OCI-LY1 (cell line): ENCODE measurements around the gene TBCD.

Experiments used
- H2AFZ ChIP-seq: fragments of 200-600 bp; sonication (generic), shearing (Covaris generic); 2 replicates; pipeline ENCODE4 v1.6.0; 2014; ENCODE audit warnings: antibody characterized with exemption, mild to moderate bottlenecking, low read length
- H3F3A ChIP-seq: fragments of 200-600 bp; sonication (generic), shearing (Covaris generic); 2 replicates; pipeline ENCODE4 v1.6.0; 2014; ENCODE audit warnings: mild to moderate bottlenecking, antibody characterized with exemption, low read length, moderate library complexity; ENCODE audit not compliant: insufficient read depth
- H3K27ac ChIP-seq: fragments of 200-600 bp; sonication (generic); 2 replicates; pipeline ENCODE4 v1.5.1; 2014; ENCODE audit warnings: low read length, mixed run types, mild to moderate bottlenecking, low read depth; ENCODE audit not compliant: poor library complexity, severe bottlenecking
- H3K27me3 ChIP-seq: fragments of 200-600 bp; sonication (generic); 2 replicates; pipeline ENCODE4 v1.6.0; 2014; ENCODE audit warnings: antibody characterized with exemption, mild to moderate bottlenecking, low read length, moderate library complexity; ENCODE audit not compliant: insufficient read depth
- H3K36me3 ChIP-seq: fragments of 200-600 bp; sonication (generic); 2 replicates; pipeline ENCODE4 v1.6.1; 2014; ENCODE audit warnings: mild to moderate bottlenecking, antibody characterized with exemption, low read length, moderate library complexity, mixed read lengths; ENCODE audit not compliant: insufficient read depth
- H3K4me1 ChIP-seq: fragments of 200-600 bp; sonication (generic); 2 replicates; pipeline ENCODE4 v1.5.1; 2014; ENCODE audit warnings: mild to moderate bottlenecking, low read length, moderate library complexity; ENCODE audit not compliant: insufficient read depth, severe bottlenecking
- H3K4me2 ChIP-seq: fragments of 200-600 bp; sonication (generic), shearing (Covaris generic); 2 replicates; pipeline ENCODE4 v1.6.1; 2014; ENCODE audit warnings: low read length
- H3K4me3 ChIP-seq: fragments of 200-600 bp; sonication (generic); 2 replicates; pipeline ENCODE4 v1.5.1; 2014; ENCODE audit warnings: low read length, low read depth, mild to moderate bottlenecking, mixed read lengths; ENCODE audit not compliant: poor library complexity, severe bottlenecking
- H3K79me2 ChIP-seq: fragments of 200-600 bp; shearing (Covaris generic); 2 replicates; pipeline ENCODE4 v1.6.1; 2016; ENCODE audit warnings: mixed run types, low read length, mixed read lengths; ENCODE audit not compliant: insufficient read depth
- H3K9ac ChIP-seq: fragments of 200-600 bp; sonication (generic), shearing (Covaris generic); 2 replicates; pipeline ENCODE4 v1.6.1; 2014; ENCODE audit warnings: mild to moderate bottlenecking, low read length, mixed read lengths
- H3K9me2 ChIP-seq: fragments of 200-600 bp; sonication (generic), shearing (Covaris generic); 2 replicates; pipeline ENCODE4 v1.6.1; 2014; ENCODE audit warnings: low read depth, mild to moderate bottlenecking, low read length, mixed read lengths
- H3K9me3 ChIP-seq: fragments of 200-600 bp; shearing (Covaris generic); 2 replicates; pipeline ENCODE4 v1.6.1; 2014; ENCODE audit warnings: low read length, mixed read lengths
- H4K20me1 ChIP-seq: fragments of 200-600 bp; sonication (generic), shearing (Covaris generic); 2 replicates; pipeline ENCODE4 v1.6.0; 2016; ENCODE audit warnings: mild to moderate bottlenecking, low read length; ENCODE audit not compliant: insufficient read depth
- CTCF ChIP-seq: fragments of 200-600 bp; sonication (generic), shearing (Covaris generic); IDR thresholded peaks from 2 replicates; pipeline ENCODE4 v1.5.1; 2017; ENCODE audit warnings: mild to moderate bottlenecking, antibody characterized with exemption, low read length, moderate library complexity, mixed read lengths
- EZH2 ChIP-seq: fragments of 200-600 bp; sonication (generic), shearing (Covaris generic); IDR thresholded peaks from 2 replicates; pipeline ENCODE4 v1.8.0; 2017; ENCODE audit warnings: borderline replicate concordance, mixed run types, mild to moderate bottlenecking, antibody characterized with exemption, low read length, moderate library complexity, mixed read lengths

Gene TBCD

GRCh38 chr17:82726427-82726826 is 25.4 kb upstream of the TBCD start:
- no peaks in the 10 kb centered on the region for H4K20me1 ChIP-seq
- no peaks in the 10 kb centered on the region for H3K9me2 ChIP-seq
- no peak overlapping the region for H2AFZ ChIP-seq
- H3K27ac ChIP-seq, result no peak overlapping the region
- no peak overlapping the region for H3K4me2 ChIP-seq
- no peaks in the 10 kb centered on the region for H3K79me2 ChIP-seq
- no peaks in the 10 kb centered on the region for H3F3A ChIP-seq
- H3K9me3 ChIP-seq, result no peaks in the 10 kb centered on the region
- no peaks in the 10 kb centered on the region for H3K4me1 ChIP-seq
- no peaks in the 10 kb centered on the region for H3K27me3 ChIP-seq
- no peak overlapping the region for H3K9ac ChIP-seq
- no peak overlapping the region for H3K4me3 ChIP-seq
- peaks cover 50% of the 10 kb centered on the region for H3K36me3 ChIP-seq
- TF ChIP-seq CTCF, result no peak
- TF ChIP-seq EZH2, result no peak

- H3K4me1 ChIP-seq, result no peaks in the 10 kb centered on the region
- no peak overlapping the region for H3K27ac ChIP-seq
- H3K9ac ChIP-seq, result no peak overlapping the region
- no peaks in the 10 kb centered on the region for H3F3A ChIP-seq
- TF ChIP-seq CTCF (no peak), EZH2 (no peak)
- H4K20me1 ChIP-seq, result no peaks in the 10 kb centered on the region
- H3K4me2 ChIP-seq, result no peak overlapping the region
- no peaks in the 10 kb centered on the region for H3K9me2 ChIP-seq
- H3K36me3 ChIP-seq, result peaks cover 66% of the 10 kb centered on the region
- H3K79me2 ChIP-seq, result no peaks in the 10 kb centered on the region
- no peaks in the 10 kb centered on the region for H3K27me3 ChIP-seq
- H3K9me3 ChIP-seq, result peaks cover 7% of the 10 kb centered on the region
- no peak overlapping the region for H3K4me3 ChIP-seq
- no peak overlapping the region for H2AFZ ChIP-seq
These were observed 22.2 kb upstream of the TBCD start for GRCh38 chr17:82729479-82730260.

GRCh38 chr17:82732118-82732743 is 19.6 kb upstream of the TBCD start:
- Histone ChIP-seq H3K9me2 (no peaks in the 10 kb centered on the region), H3K4me3 (no peak overlapping the region), H3K4me2 (no peak overlapping the region), H3K27ac (no peak overlapping the region), H2AFZ (no peak overlapping the region), H3K27me3 (no peaks in the 10 kb centered on the region), H3K4me1 (no peaks in the 10 kb centered on the region), H4K20me1 (no peaks in the 10 kb centered on the region), H3K36me3 (peaks cover 54% of the 10 kb centered on the region), H3K9me3 (peaks cover 7% of the 10 kb centered on the region), H3K9ac (no peak overlapping the region), H3K79me2 (no peaks in the 10 kb centered on the region), H3F3A (no peaks in the 10 kb centered on the region)
- TF ChIP-seq EZH2 (no peak), CTCF (no peak)
